HG03159 (cell line): ENCODE data around the gene UNKL.
A peak's percentile ranks its signal among the peaks of the same experiment; 100 is the strongest.

Experiments
- ATAC-seq: cut with Tn5 transposase; IDR thresholded peaks from one replicate; pipeline ENCODE4 v1.9.1; 2021; ENCODE audit warnings: mild to moderate bottlenecking, moderate library complexity; ENCODE audit not compliant: unreplicated experiment

UNKL gene, protein sequence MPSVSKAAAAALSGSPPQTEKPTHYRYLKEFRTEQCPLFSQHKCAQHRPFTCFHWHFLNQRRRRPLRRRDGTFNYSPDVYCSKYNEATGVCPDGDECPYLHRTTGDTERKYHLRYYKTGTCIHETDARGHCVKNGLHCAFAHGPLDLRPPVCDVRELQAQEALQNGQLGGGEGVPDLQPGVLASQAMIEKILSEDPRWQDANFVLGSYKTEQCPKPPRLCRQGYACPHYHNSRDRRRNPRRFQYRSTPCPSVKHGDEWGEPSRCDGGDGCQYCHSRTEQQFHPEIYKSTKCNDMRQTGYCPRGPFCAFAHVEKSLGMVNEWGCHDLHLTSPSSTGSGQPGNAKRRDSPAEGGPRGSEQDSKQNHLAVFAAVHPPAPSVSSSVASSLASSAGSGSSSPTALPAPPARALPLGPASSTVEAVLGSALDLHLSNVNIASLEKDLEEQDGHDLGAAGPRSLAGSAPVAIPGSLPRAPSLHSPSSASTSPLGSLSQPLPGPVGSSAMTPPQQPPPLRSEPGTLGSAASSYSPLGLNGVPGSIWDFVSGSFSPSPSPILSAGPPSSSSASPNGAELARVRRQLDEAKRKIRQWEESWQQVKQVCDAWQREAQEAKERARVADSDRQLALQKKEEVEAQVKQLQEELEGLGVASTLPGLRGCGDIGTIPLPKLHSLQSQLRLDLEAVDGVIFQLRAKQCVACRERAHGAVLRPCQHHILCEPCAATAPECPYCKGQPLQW

DNA sequence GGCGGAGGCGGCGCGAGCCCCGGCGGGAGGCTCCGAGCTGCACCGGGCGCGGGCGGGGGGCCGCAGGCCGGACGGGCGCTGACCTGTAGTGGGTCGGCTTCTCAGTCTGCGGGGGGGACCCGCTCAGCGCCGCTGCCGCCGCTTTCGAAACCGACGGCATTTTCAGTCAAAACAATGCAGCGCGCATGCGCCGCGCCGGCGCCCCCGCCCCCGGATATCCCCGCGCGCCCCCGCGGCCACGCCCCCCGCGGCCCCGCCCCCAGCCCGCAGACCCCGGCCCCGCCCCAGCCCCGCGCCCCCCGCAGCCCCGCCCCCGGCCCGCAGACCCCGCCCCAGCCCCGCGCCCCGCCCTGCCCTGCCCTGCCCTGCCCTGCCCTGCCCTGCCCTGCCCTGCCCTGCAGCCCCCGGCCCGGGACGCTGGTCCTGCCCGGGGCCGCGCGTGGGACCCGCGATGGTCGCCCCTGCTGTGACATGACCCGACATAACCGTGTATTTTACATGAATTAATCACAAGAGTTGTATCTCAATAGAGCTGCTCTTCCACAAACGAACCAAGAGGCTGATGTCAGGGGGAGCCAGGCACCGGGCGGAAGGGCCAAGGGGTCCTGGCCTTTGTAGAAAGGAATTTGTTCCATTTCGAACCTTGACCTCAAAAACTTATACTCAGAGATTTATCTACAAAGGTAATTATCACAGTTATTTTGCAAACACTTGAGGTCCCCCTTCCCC is at the start of gene UNKL:
Gene UNKL (minus strand): TSS at position 173 of the 729 bp plus-strand sequence. CDS start 13 bp downstream, at position 160.
- peak; percentile 53 for ATAC-seq

- no peak for ATAC-seq
Observed at GRCh38 chr16:1461146-1461545, 46.6 kb upstream of the UNKL start.

- no peak for ATAC-seq
Observed at GRCh38 chr16:1460602-1461138, 46.2 kb upstream of the UNKL start.

GRCh38 chr16:1459967-1460366 is 45.5 kb upstream of the UNKL start:
- no peak for ATAC-seq

DNA sequence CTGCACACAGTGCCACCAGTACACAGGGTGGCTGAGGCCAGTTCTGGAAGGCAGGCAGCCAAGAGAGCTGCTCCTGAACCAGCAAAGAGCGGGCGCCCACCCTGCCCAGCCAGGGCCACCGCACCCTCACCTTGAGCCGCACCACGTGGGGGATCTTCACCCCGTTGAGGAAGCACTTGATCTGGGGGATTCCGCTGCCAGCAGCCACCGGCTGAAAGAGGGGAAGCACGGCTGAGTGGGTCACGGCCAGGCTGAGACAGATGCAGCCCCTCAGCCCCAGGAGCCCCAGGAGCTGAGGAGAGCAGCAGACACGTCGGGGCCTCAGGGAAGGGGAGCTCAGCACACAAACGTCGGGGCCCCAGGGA is 44.5 kb upstream of the UNKL start:
- ATAC-seq: no peak

GRCh38 chr16:1458336-1458976 is 44.0 kb upstream of the UNKL start:
- ATAC-seq: no peak

- ATAC-seq: no peak
Observed at GRCh38 chr16:1457489-1458245, 43.2 kb upstream of the UNKL start.

GRCh38 chr16:1456951-1457350 is 42.4 kb upstream of the UNKL start:
- ATAC-seq: no peak

DNA sequence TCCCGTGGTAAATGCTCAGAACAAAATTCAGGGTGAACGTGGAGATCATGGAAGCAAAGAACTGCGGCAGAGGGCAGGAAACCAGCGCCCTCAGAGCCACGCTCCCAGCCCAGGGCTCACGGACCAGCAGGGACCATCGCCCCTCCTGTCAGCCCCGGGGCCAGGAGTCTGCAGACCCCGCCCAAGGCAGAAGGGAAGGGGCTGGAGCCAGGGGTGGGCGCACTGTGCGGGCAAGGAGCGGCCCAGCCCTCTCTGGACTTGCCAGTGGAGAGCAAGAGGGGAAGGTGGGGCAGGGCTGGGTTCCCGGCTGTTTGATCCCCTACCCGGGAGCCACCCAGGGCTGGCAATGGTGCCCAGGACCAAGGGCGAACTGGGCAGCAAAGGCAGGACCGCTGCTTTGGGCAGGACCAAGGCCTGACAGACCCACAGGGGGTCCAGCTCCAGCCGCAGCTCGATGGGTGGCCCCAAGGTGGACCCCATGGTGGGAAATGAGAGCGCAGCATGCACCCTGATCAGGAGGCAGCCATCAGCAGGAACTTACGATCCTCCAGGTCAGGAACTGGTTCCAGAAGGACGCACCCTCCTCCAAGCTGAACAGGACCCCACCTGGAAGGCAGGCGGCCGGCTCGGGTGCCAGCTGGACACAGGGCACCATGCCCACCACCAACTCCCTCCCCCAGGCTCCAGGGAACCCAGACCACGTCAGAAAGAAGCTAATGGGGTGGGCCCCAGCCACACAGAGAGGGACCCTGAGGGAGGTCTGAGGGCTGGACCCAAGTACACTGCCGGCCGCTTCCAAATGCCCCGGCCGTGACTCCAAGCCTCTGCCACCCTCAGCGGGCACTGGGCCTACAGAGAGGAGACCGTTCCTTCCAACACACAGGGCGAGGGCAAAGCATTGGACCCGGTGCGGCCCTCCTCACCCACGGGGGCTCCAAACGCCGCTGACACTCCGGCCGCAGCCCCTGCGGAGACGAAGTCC is 41.0 kb upstream of the UNKL start:
- ATAC-seq: no peak

DNA sequence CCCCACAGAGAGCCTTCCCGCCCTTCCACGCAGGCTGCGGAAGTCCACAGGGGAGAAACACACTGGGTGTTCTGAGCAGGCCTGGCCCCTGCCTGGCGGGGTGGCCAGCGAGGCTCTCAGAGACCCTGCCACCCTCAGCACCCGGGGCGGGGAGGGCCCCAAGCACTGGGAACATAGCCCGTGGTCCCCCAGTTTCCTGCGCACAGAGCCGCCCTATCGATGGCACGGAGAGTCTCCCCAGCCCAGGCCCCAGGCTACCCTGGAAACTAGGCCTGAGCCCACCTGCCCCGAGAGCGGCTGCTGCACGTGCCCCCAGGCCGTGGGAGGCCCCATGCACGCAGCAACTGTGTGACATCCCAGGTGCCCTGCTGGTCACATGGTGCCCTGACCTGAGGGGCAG is 40.1 kb upstream of the UNKL start:
- ATAC-seq: no peak

GRCh38 chr16:1453316-1453715 is 38.8 kb upstream of the UNKL start:
- ATAC-seq: no peak

DNA sequence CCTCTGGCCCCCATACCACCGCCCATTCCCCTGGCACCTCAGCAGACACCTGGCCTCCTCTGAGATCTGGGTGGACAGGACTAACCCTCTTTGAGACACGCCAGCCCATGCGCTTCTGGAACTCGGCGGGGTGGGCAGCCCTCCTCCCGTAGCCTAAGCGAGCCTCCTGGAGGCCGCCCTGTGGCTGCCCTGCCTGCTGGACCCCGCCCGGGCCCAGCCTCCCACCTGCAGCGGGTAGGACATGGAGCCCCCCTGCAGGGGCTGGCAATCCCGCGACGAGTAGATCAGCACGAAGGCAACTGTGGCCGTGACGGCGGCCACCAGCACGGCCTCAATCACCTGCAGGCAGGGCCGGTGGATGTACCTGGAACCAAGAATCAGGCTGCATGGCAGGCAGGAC is 38.0 kb upstream of the UNKL start:
- no peak for ATAC-seq

GRCh38 chr16:1451702-1452392 is 37.3 kb upstream of the UNKL start:
- ATAC-seq: no peak

GRCh38 chr16:1450841-1451240 is 36.3 kb upstream of the UNKL start:
- ATAC-seq: no peak

DNA sequence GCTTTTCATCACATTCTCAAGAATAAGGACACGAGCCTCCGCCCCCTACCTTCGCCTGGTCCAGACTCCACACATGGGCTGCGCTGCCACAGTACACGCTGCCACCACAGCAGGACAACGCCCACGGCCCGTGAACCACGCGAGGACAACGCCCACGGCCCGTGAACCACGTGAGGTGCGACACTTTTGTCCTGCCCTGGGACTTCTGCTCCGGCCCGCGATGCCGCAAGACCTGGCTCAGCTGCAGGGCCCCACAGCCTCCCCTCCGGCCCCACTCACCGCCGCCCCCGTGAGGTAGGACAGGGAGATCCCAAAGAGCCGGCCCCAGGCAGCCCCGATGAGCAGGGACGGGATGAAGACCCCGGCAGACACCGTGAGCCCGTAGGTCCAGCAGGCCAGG is 35.7 kb upstream of the UNKL start:
- no peak for ATAC-seq

- ATAC-seq: no peak
Observed at GRCh38 chr16:1449201-1449788, 34.8 kb upstream of the UNKL start.

- ATAC-seq: no peak
Observed at GRCh38 chr16:1448536-1449116, 34.1 kb upstream of the UNKL start.

DNA sequence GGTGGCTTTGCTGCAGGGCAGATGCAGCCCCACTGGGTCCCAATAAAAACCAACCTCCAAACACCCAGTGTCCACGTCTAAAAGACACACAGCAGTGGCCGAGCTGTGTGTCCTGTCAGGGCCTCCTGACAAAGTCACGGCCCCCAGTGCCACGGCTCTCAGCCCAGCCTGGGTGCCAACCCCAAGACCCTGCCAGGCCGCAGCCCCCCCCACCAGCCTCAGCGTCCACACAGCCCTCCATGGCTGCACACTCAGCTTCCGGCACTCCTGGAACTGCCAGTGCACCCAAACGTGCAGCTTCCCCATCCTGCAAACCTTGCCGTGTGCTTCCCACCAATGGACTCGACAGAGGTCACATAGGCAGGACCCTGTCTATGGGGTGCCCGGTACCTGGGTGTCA is 33.5 kb upstream of the UNKL start:
- no peak for ATAC-seq
